ENCODE results near the gene PRPF38B.

Gene PRPF38B

GRCh38 chr1:108691942-108692723 is at the start of gene PRPF38B:
TSS of gene PRPF38B (plus strand) at chr1:108692310. CDS start at chr1:108692592, 282 bp downstream.
- DNase-seq = peak; percentile 94 to 96
- no peak for TF ChIP-seq GATA1 (IDR thresholded peaks at IDR 0.05; ENCODE audit: low read depth, low read length)
- TF ChIP-seq POLR2A (IDR thresholded peaks at IDR 0.05; ENCODE audit: low read length) = peak; percentile 99

GRCh38 chr1:108643492-108644335 is 48.4 kb upstream of the PRPF38B start:
- TF ChIP-seq POLR2A (IDR thresholded peaks at IDR 0.05; ENCODE audit: low read length) (no peak), GATA1 (IDR thresholded peaks at IDR 0.05; ENCODE audit: low read depth, low read length) (no peak)
- DNase-seq = peak; percentile 66 to 72

GRCh38 chr1:108644984-108645383 is 47.1 kb upstream of the PRPF38B start:
- no peak for DNase-seq
- no peak for TF ChIP-seq GATA1 (IDR thresholded peaks at IDR 0.05; ENCODE audit: low read depth, low read length)

- no peak for TF ChIP-seq POLR2A (IDR thresholded peaks at IDR 0.05; ENCODE audit: low read length)
- TF ChIP-seq GATA1 (IDR thresholded peaks at IDR 0.05; ENCODE audit: low read depth, low read length) = no peak
- DNase-seq = no peak
Observed at GRCh38 chr1:108645564-108646184, 46.4 kb upstream of the PRPF38B start.

GRCh38 chr1:108646265-108646647 is 45.9 kb upstream of the PRPF38B start:
- no peak for TF ChIP-seq GATA1 (IDR thresholded peaks at IDR 0.05; ENCODE audit: low read depth, low read length)
- TF ChIP-seq POLR2A (IDR thresholded peaks at IDR 0.05; ENCODE audit: low read length) = no peak
- no peak for DNase-seq

GRCh38 chr1:108646648-108647269 is 45.4 kb upstream of the PRPF38B start:
- TF ChIP-seq GATA1 (IDR thresholded peaks at IDR 0.05; ENCODE audit: low read depth, low read length) (no peak), POLR2A (IDR thresholded peaks at IDR 0.05; ENCODE audit: low read length) (no peak)
- DNase-seq = peak in 1 of 2 experiments; percentile 25

- no peak for DNase-seq
- TF ChIP-seq POLR2A (IDR thresholded peaks at IDR 0.05; ENCODE audit: low read length) (no peak), GATA1 (IDR thresholded peaks at IDR 0.05; ENCODE audit: low read depth, low read length) (no peak)
Observed at GRCh38 chr1:108653431-108654105, 38.5 kb upstream of the PRPF38B start.

- no peak for TF ChIP-seq POLR2A (IDR thresholded peaks at IDR 0.05; ENCODE audit: low read length)
- TF ChIP-seq GATA1 (IDR thresholded peaks at IDR 0.05; ENCODE audit: low read depth, low read length) = no peak
- no peak for DNase-seq
Observed at GRCh38 chr1:108657356-108658080, 34.6 kb upstream of the PRPF38B start.

GRCh38 chr1:108661030-108661609 is 31.0 kb upstream of the PRPF38B start, which contains the start of gene HENMT1:
TSS of gene HENMT1 (minus strand) at chr1:108661093. CDS start at chr1:108659884, 1,209 bp downstream.
- peak; percentile 85 to 86 for DNase-seq
- TF ChIP-seq POLR2A (IDR thresholded peaks at IDR 0.05; ENCODE audit: low read length) (peak; percentile 60), GATA1 (IDR thresholded peaks at IDR 0.05; ENCODE audit: low read depth, low read length) (no peak)

- DNase-seq = no peak
Observed at GRCh38 chr1:108663074-108663473, 29.0 kb upstream of the PRPF38B start.

GRCh38 chr1:108664481-108664880 is 27.6 kb upstream of the PRPF38B start:
- no peak for TF ChIP-seq GATA1 (IDR thresholded peaks at IDR 0.05; ENCODE audit: low read depth, low read length)
- no peak for TF ChIP-seq POLR2A (IDR thresholded peaks at IDR 0.05; ENCODE audit: low read length)
- DNase-seq = no peak

More at GRCh38 chr1:108663074-108663473, 29.0 kb upstream of the PRPF38B start:
- TF ChIP-seq GATA1 (IDR thresholded peaks at IDR 0.05; ENCODE audit: low read depth, low read length) = no peak
- no peak for TF ChIP-seq POLR2A (IDR thresholded peaks at IDR 0.05; ENCODE audit: low read length)

- TF ChIP-seq GATA1 (IDR thresholded peaks at IDR 0.05; ENCODE audit: low read depth, low read length) (no peak), POLR2A (IDR thresholded peaks at IDR 0.05; ENCODE audit: low read length) (no peak)
- DNase-seq = no peak
Observed at GRCh38 chr1:108665067-108665466, 27.0 kb upstream of the PRPF38B start.
